Gastrocnemius medialis (tissue), 4 donors: ENCODE data around the gene TAOK1. TPM values are rescaled to one million over a fixed set of nuclear protein-coding genes. Genes with fewer than 3 reads are reported as not detected.
A peak's percentile ranks its signal among the peaks of the same experiment; 100 is the strongest.

ENCODE experiments used
- ATAC-seq, 2 donors: fragments of 150-250 bp; one replicate each; pipeline ENCODE4 v1.9.1; 2016
- DNase-seq, 2 donors: peaks; one replicate each; pipeline ENCODE4 v3.0.0-alpha.2; 2019
- H3K27ac ChIP-seq, 4 donors: fragments of 200-600 bp; sonication (generic); 1 replicate in 1 of 4; 2 replicates in 3 of 4; pipeline ENCODE4 v1.5.1; 2016 to 2018; ENCODE audit warnings: mild to moderate bottlenecking in 2 of 4, moderate library complexity in 1 of 4
- H3K27me3 ChIP-seq, 3 donors: fragments of 200-600 bp; sonication (generic) in 2 of 3; 1 replicate in 1 of 3; 2 replicates in 2 of 3; pipeline versions ENCODE4 v1.5.1 to v1.6.0; 2016 to 2019; ENCODE audit warnings: mild to moderate bottlenecking in 1 of 3, moderate library complexity in 1 of 3
- H3K36me3 ChIP-seq, 2 donors: fragments of 200-600 bp; sonication (generic) in 1 of 2; one replicate each; pipeline ENCODE4 v1.5.1; 2017 to 2018
- H3K4me1 ChIP-seq, 2 donors: fragments of 200-600 bp; sonication (generic) in 1 of 2; one replicate each; pipeline ENCODE4 v1.5.1; 2016 to 2017; ENCODE audit warnings: mild to moderate bottlenecking in 2 of 2
- H3K4me3 ChIP-seq, 4 donors: fragments of 200-600 bp; sonication (generic) in 3 of 4; 1 replicate in 1 of 4; 2 replicates in 3 of 4; pipeline ENCODE4 v1.5.1; 2016 to 2019; ENCODE audit warnings: mild to moderate bottlenecking in 2 of 4
- H3K9me3 ChIP-seq, 3 donors: fragments of 200-600 bp; sonication (generic) in 2 of 3; 1 replicate in 1 of 3; 2 replicates in 2 of 3; pipeline ENCODE4 v1.5.1; 2016 to 2019
- POLR2A ChIP-seq, 2 donors: fragments of 450-650 bp; IDR thresholded peaks; one replicate each; pipeline ENCODE4 v1.6.1; 2017; ENCODE audit warnings: antibody characterized with exemption in 2 of 2, mild to moderate bottlenecking in 2 of 2, moderate library complexity in 2 of 2
- in situ Hi-C, 4 donors: fragments of 200-750 bp; cut with MboI; loops; one replicate each; pipeline versions ENCODE4 v1.15.0 to v1.8.0; 2017; ENCODE audit warnings: low sequenced_read_pairs in 4 of 4
- intact Hi-C: fragments of 100-400 bp; cut with DNase I; formaldehyde crosslinking; loops from one replicate; pipeline ENCODE4 v1.15.1; 2023; ENCODE audit warnings: low total_unique reads
- total RNA-seq, 4 donors: library from RNA; depleted of rRNA; stranded (reverse); fragments of >200 nt; gene quantifications; one replicate each; pipeline versions ENCODE4 v1.1.0 to v1.2.3, GENCODE V29; 2016
- TF ChIP-seq, protein P1 (sequence below), 5 experiments: fragments of 450-650 bp in 3 of 5; fragments of 200-600 bp in 2 of 5; sonication (generic) in 2 of 5; IDR thresholded peaks in 4 of 5; conservative IDR thresholded peaks in 1 of 5; 1 replicate in 4 of 5; 2 replicates in 1 of 5; pipeline ENCODE4 v1.5.1; 2016 to 2019; ENCODE audit warnings: antibody characterized with exemption in 5 of 5, mild to moderate bottlenecking in 3 of 5, moderate library complexity in 3 of 5

TAOK1 gene
- total RNA-seq, 4 donors from 2014 or later: 30.1 to 48.4 (median 35.7) TPM

DNA sequence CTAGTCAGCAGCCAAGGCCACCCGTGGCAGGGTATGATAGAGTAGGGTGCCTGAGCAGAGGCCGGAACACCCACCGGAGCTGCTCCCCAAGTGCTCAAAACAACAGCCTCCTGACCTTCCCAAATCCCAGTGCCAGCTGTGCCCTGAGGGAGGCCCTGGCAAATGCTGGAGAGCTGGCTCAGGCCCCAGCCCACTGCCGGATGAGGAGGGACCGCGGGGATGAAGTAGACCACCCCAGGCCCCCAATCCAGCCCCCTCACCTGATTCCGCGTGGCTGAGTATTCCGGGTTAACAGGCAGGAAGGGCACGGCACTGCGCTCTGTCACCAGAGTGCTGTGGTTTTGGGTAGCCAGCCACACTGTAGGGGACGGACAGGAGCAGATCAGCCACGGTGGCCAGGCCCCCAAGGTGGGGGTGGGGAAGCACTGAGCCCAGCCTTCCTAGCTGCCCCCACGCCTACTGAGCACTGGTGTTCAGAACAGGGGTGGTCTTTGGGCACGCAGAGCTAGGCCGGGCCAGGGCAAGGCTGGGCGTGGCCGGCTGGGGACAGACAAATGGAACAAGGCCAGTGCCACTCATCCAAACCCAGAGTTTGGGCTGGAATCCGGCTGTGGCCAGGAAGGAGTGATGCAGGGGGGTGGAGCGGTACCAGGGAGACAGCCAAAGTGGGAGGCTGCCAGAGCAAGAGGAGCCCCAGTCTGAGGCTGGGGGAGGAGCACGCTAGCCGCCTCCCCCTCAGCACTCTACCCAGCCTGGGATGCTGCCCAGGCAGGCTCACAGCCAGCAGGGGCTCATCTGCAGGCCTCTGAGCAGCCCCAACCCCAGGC is 187.4 kb downstream of the TAOK1 start:
- Histone ChIP-seq H3K27ac (no peak overlapping the region), H3K27me3 (no peaks in the 10 kb centered on the region), H3K4me1 (peaks cover 3 to 11% of the 10 kb centered on the region in 2 donors), H3K9me3 (no peaks in the 10 kb centered on the region), H3K4me3 (no peak overlapping the region), H3K36me3 (peaks cover 0 to 77% of the 10 kb centered on the region in 2 donors)
- in situ Hi-C loops (loop anchor here in 2 of 4 donors (10.0 to 25.0 kb wide), 2 partner anchors 207 to 360 kb away; partner anchors contain the start of genes EFCAB5 (in 1 of the 2) and SSH2 (in 1 of the 2)), intact Hi-C loops (no loop called here)
- ATAC-seq: no peak
- DNase-seq: peak in 1 of 2 donors; percentile 14
- TF ChIP-seq POLR2A (IDR thresholded peaks at IDR 0.05): no peak
- TF ChIP-seq, protein P1, sequence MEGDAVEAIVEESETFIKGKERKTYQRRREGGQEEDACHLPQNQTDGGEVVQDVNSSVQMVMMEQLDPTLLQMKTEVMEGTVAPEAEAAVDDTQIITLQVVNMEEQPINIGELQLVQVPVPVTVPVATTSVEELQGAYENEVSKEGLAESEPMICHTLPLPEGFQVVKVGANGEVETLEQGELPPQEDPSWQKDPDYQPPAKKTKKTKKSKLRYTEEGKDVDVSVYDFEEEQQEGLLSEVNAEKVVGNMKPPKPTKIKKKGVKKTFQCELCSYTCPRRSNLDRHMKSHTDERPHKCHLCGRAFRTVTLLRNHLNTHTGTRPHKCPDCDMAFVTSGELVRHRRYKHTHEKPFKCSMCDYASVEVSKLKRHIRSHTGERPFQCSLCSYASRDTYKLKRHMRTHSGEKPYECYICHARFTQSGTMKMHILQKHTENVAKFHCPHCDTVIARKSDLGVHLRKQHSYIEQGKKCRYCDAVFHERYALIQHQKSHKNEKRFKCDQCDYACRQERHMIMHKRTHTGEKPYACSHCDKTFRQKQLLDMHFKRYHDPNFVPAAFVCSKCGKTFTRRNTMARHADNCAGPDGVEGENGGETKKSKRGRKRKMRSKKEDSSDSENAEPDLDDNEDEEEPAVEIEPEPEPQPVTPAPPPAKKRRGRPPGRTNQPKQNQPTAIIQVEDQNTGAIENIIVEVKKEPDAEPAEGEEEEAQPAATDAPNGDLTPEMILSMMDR (IDR thresholded peaks at IDR 0.05 in 4 of 5, conservative IDR thresholded peaks at IDR 0.05 in 1 of 5): no peak

DNA sequence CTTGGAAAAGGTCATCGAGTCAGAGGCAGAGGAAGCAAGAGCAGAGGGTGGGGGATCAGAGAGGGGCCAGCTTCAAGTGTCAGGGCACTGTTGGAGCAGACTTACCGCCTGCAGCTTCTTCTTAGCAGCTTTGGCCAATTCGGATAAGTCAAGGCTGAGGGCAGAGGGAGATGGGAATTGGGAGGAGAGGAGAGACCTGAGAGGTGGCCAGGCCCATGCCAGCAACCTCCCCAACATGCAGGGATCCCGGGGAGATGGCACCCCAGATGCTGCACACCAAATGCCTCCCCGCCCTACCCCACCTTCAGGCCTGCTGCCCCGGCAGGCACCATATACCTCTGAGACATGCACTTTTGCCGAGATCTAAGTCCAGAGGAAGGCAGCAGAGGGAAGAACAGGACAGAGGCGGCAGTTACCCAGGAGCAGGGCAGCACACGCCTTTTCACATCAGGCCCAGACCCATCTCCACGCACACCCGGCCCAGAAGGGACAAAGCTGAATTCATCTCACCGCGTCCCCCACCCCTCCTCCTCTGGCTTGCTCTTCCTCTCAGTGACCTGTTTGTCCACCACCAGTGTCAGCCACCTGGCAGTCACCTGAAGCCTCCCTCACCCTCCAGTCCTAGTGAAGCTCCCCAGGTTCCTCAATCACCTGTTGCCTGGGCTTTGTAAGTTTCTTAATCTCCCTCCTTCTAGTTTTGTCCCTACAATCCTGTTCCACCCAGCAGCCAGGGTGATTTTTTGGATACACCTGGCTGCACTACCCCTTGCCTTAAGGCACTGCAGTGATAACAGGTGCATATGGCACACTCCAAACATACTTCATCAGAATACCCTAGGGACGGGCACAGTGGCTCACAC is 188.7 kb downstream of the TAOK1 start:
- ATAC-seq (no peak), DNase-seq (no peak)
- TF ChIP-seq, protein P1 (IDR thresholded peaks at IDR 0.05 in 4 of 5, conservative IDR thresholded peaks at IDR 0.05 in 1 of 5): no peak
- TF ChIP-seq POLR2A (IDR thresholded peaks at IDR 0.05): no peak
- Histone ChIP-seq H3K36me3 (peaks cover 0 to 82% of the 10 kb centered on the region in 2 donors), H3K9me3 (no peaks in the 10 kb centered on the region), H3K27ac (no peak overlapping the region), H3K4me1 (peaks cover 13 to 15% of the 10 kb centered on the region in 2 donors), H3K27me3 (no peaks in the 10 kb centered on the region), H3K4me3 (no peak overlapping the region)
- in situ Hi-C loops: loop anchor here in 2 of 4 donors (10.0 to 25.0 kb wide), 2 partner anchors 206 to 358 kb away; partner anchors contain the start of genes EFCAB5 (in 1 of the 2) and SSH2 (in 1 of the 2)
- intact Hi-C loops: no loop called here

DNA sequence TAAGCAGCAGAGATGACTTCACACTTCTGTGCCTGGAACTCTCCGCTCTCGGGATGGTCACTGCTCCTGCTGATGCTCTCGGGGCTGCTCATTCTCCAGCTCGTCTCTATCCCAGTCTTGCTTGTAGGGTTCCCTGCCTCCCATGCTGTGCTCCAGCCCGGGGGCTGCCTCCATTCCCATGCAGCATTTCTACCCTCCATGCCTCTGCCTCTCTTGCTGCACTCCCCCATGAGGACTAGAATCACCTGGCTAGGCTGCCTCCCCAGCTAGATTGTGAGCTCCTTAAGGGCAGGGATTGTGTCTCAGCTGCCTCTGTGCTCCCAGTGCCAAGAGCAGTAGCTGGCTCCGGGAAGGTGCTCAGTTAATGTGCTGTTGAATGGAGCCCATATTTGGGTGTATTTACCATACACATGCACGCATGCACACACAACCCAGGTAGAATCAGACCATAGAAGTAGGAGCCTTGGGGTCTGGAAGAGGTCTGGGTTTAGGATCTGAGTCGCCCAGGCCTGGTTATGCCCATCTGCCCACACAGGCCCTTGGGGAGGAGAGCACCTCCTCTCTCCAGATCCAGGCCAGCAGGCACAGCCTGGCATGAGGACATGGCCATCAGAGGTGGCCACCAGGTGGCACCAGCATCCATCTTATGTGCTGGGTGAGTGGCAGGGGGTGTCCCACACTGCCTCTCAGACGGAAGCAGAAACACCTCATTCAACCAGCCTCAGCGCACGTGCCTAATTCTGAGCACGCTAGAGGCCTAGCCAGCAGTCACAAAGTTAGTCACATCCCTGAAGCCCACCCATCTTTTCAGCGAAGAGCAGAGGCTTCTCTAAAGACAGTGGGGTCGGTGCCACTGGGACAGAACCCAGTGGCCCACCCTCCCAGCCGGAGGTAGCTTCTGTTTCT is 190.0 kb downstream of the TAOK1 start:
- peaks cover 23 to 28% of the 10 kb centered on the region in 2 donors for H3K4me1 ChIP-seq
- H3K4me3 ChIP-seq: no peak overlapping the region
- H3K9me3 ChIP-seq: no peaks in the 10 kb centered on the region
- peak; percentile 76 to 92 for ATAC-seq
- peaks cover 0 to 71% of the 10 kb centered on the region in 2 donors for H3K36me3 ChIP-seq
- in situ Hi-C loops: loop anchor here in 2 of 4 donors (10.0 to 25.0 kb wide), 2 partner anchors 205 to 357 kb away; partner anchors contain the start of genes EFCAB5 (in 1 of the 2) and SSH2 (in 1 of the 2)
- no peaks in the 10 kb centered on the region for H3K27me3 ChIP-seq
- DNase-seq: peak; percentile 62 to 83
- TF ChIP-seq POLR2A (IDR thresholded peaks at IDR 0.05): no peak
- TF ChIP-seq, protein P1 (IDR thresholded peaks at IDR 0.05 in 4 of 5, conservative IDR thresholded peaks at IDR 0.05 in 1 of 5): peak; percentile 82 to 95 (median 94)
- intact Hi-C loops: loop anchor here (1.0 to 10.0 kb wide), 6 partner anchors 11 to 513 kb away; partner anchors contain the start of gene SSH2
- peak overlapping the region in 3 of 4 donors; percentile 2 to 53 (median 31) for H3K27ac ChIP-seq
